GM12865 (cell line): ENCODE measurements around the gene MAPK1.
"Not testable (repeated sequence)": the region's sequence is repeated elsewhere in the genome, so short reads cannot be mapped to it uniquely, and the experiment has no call there.

Experiments
- DNase-seq: peaks from one replicate; pipeline ENCODE4 v3.0.0; 2010; ENCODE audit warnings: low read depth
- H3K4me3 ChIP-seq: 2 replicates; pipeline ENCODE4 v1.5.1; 2011; ENCODE audit warnings: mild to moderate bottlenecking, low read depth, low read length, control low read depth
- CTCF ChIP-seq: IDR thresholded peaks from 2 replicates; pipeline ENCODE4 v1.5.1; 2011; ENCODE audit warnings: low read length, control low read depth, low read depth, inconsistent platforms; ENCODE audit not compliant: insufficient read depth; ENCODE audit errors: missing control alignments

The MAPK1 gene

GRCh38 chr22:21790359-21790758 lies 77.1 kb downstream of the MAPK1 start:
- TF ChIP-seq CTCF = no peak
- H3K4me3 ChIP-seq = no peak overlapping the region
- no peak for DNase-seq

- DNase-seq, H3K4me3 ChIP-seq: not testable (repeated sequence)
Observed at GRCh38 chr22:21787565-21787964, 79.9 kb downstream of the MAPK1 start.

- H3K4me3 ChIP-seq = no peak overlapping the region
- TF ChIP-seq CTCF = no peak
- no peak for DNase-seq
Observed at GRCh38 chr22:21780259-21780658, 87.2 kb downstream of the MAPK1 start.

GRCh38 chr22:21779444-21779843 lies 88.0 kb downstream of the MAPK1 start:
- no peak for TF ChIP-seq CTCF
- DNase-seq = no peak
- H3K4me3 ChIP-seq = no peak overlapping the region

GRCh38 chr22:21778705-21779363 lies 88.6 kb downstream of the MAPK1 start:
- no peak overlapping the region for H3K4me3 ChIP-seq
- no peak for TF ChIP-seq CTCF
- DNase-seq = no peak

GRCh38 chr22:21771631-21771976 lies 95.8 kb downstream of the MAPK1 start:
- DNase-seq = no peak
- no peak for TF ChIP-seq CTCF
- no peak overlapping the region for H3K4me3 ChIP-seq

- TF ChIP-seq CTCF = no peak
- no peak for DNase-seq
- H3K4me3 ChIP-seq = no peak overlapping the region
Observed at GRCh38 chr22:21768435-21768834, 99.0 kb downstream of the MAPK1 start.
